ENCODE measurements around the gene RBM20.

DNA sequence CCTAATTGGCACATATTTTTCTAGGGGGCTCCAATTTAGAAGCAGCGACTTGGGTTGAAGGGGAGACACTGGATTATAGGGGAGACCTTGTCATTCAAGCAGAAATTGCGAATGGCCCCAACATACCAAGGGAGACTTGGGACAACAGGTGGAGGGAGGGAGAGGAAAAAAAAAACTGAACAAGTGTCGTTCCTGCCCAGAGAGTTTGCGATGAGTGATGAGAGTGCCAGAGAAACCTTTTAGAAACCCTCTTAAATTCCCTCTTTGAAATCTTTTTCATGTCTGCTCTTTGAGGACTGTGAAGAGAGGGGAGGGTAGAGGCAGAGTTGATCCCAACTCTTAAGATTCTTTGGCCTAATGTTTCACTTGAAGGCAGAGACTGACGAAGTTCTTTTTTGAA is 24.3 kb downstream of the RBM20 start:
- TF ChIP-seq, protein P1, sequence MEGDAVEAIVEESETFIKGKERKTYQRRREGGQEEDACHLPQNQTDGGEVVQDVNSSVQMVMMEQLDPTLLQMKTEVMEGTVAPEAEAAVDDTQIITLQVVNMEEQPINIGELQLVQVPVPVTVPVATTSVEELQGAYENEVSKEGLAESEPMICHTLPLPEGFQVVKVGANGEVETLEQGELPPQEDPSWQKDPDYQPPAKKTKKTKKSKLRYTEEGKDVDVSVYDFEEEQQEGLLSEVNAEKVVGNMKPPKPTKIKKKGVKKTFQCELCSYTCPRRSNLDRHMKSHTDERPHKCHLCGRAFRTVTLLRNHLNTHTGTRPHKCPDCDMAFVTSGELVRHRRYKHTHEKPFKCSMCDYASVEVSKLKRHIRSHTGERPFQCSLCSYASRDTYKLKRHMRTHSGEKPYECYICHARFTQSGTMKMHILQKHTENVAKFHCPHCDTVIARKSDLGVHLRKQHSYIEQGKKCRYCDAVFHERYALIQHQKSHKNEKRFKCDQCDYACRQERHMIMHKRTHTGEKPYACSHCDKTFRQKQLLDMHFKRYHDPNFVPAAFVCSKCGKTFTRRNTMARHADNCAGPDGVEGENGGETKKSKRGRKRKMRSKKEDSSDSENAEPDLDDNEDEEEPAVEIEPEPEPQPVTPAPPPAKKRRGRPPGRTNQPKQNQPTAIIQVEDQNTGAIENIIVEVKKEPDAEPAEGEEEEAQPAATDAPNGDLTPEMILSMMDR (optimal IDR thresholded peaks at IDR 0.05 in 1 of 3, IDR thresholded peaks at IDR 0.05 in 1 of 3, conservative IDR thresholded peaks at IDR 0.05 in 1 of 3; ENCODE audit: extremely low read depth in 1 of 3, insufficient read depth in 2 of 3, low read length in 3 of 3): no peak
- no peak for TF ChIP-seq EZH2 (IDR thresholded peaks at IDR 0.05; ENCODE audit: low read length)

Data from keratinocyte (primary cell).